Pancreas (tissue), 10 donors: Measurements from ENCODE around the gene KRTAP13-2. TPM values are rescaled to one million over a fixed set of nuclear protein-coding genes. Genes with fewer than 3 reads are reported as not detected.

Source experiments
- ATAC-seq, 4 donors: fragments of 200-7000 bp; cut with Tn5 transposase; one replicate each; pipeline versions ENCODE4 v1.8.0 to v1.9.1; 2020; ENCODE audit warnings: mild to moderate bottlenecking in 4 of 4, moderate library complexity in 4 of 4
- DNase-seq, 6 donors: peaks; one replicate each; pipeline ENCODE4 v3.0.0-alpha.2; 2020
- FAIRE-seq: peaks from 2 replicates; lab custom pipeline; 2012; peaks lifted over from hg19 to GRCh38; lab: Jason Lieb, UNC
- H3K27ac ChIP-seq, 4 donors: fragments of 200-600 bp; sonication (generic); 1 replicate in 3 of 4; 2 replicates in 1 of 4; pipeline versions ENCODE4 v1.5.0 to v1.8.0; 2020
- H3K27me3 ChIP-seq, 4 donors: fragments of 200-600 bp; one replicate each; pipeline ENCODE4 v1.8.0; 2021
- H3K36me3 ChIP-seq, 3 donors: fragments of 200-600 bp; sonication (generic) in 1 of 3; one replicate each; pipeline versions ENCODE4 v1.5.0 to v1.8.0; 2020 to 2021
- H3K4me1 ChIP-seq, 3 donors: fragments of 200-600 bp; one replicate each; pipeline ENCODE4 v1.8.0; 2021
- H3K4me3 ChIP-seq, 4 donors: fragments of 200-600 bp; sonication (generic) in 2 of 4; one replicate each; pipeline versions ENCODE4 v1.5.0 to v1.8.0; 2020 to 2021
- H3K9me3 ChIP-seq, 4 donors: fragments of 200-600 bp; one replicate each; pipeline ENCODE4 v1.8.0; 2021
- CTCF ChIP-seq, 4 donors: fragments of 200-600 bp; sonication (generic) in 3 of 4; IDR thresholded peaks; one replicate each; pipeline versions ENCODE4 v1.5.0 to v1.8.0; 2021; ENCODE audit warnings: antibody characterized with exemption in 4 of 4
- WGBS, 2 donors: extraction: QIAGEN DNeasy Blood & Tissue Kit; methylation state at CpG; one replicate each; pipeline ENCODE4 v1.1.7; 2013; 5-methylcytosine and 5-hydroxymethylcytosine counted together
- intact Hi-C, 3 donors: fragments of 100-400 bp; cut with DNase I; formaldehyde crosslinking; loops; one replicate each; pipeline versions ENCODE4 v1.11.1 to v1.14.2; 2022
- polyA plus RNA-seq, 2 donors: library from polyadenylated mRNA; stranded (reverse); fragments of 200-250 nt; gene quantifications; one replicate each; pipeline ENCODE4 v1.2.3, GENCODE V29; 2013
- total RNA-seq, 6 donors: library from RNA; stranded (reverse); fragmentation: NEBNext Ultra II Directional in 4 of 6; extraction: Animal tissue kit (Norgen Biotek cat#: 25700) in 4 of 6; gene quantifications; one replicate each; pipeline versions ENCODE4 v1.2.1 to v1.2.4, GENCODE V29; 2021 to 2023
- donor health status: healthy with polysubstance abuse.
- donor health status: DM: no; HTN: no; CAD: no; lungs with moderate emphysema.
- donor health status: DM: no; HTN: no; CAD: no.
- donor health status: control.
- donor health status: control.
- donor health status: Bipolar disorder and iron deficiency.
- donor health status: DM: yes; HTN: yes; CAD: no.
- donor health status: DM: no; HTN: no; CAD: no.
- donor health status: DM: no; HTN: no; CAD: no.
- donor health status: DM: yes; HTN: yes; CAD: no.

Gene KRTAP13-2
- total and polyA plus RNA-seq, 8 donors = not detected

- intact Hi-C loops = loop anchor here in 1 of 3 donors (10.0 kb wide), 1 partner anchor 735 kb away; no protein-coding TSS in a partner anchor
- TF ChIP-seq CTCF (IDR thresholded peaks at IDR 0.05) = no peak
- ATAC-seq (no peak), DNase-seq (no peak), FAIRE-seq (no peak)
- Histone ChIP-seq H3K36me3 (no peaks in the 10 kb centered on the region), H3K4me3 (no peak overlapping the region), H3K27ac (no peak overlapping the region), H3K4me1 (no peaks in the 10 kb centered on the region), H3K9me3 (no peaks in the 10 kb centered on the region), H3K27me3 (no peaks in the 10 kb centered on the region)
- WGBS, 2 donors = 41 to 44% methylated on average over 3 of the region's 3 CpGs
These were observed 22.5 kb downstream of the KRTAP13-2 start for GRCh38 chr21:30349572-30349971.

- no peak for TF ChIP-seq CTCF (IDR thresholded peaks at IDR 0.05)
- Histone ChIP-seq H3K9me3 (no peaks in the 10 kb centered on the region), H3K27ac (no peak within 1 kb of the TSS), H3K36me3 (no peaks in the 10 kb centered on the region), H3K4me3 (no peak within 1 kb of the TSS), H3K27me3 (no peaks in the 10 kb centered on the region), H3K4me1 (no peaks in the 10 kb centered on the region)
- ATAC-seq (no peak), DNase-seq (no peak), FAIRE-seq (no peak)
- intact Hi-C loops = loop anchor here in 1 of 3 donors (10.0 kb wide), 1 partner anchor 736 kb away; no protein-coding TSS in a partner anchor
- WGBS, 2 donors = 74 to 75% methylated on average over 4 of the region's 4 CpGs
These were observed 23.6 kb downstream of the KRTAP13-2 start, which contains the start of gene KRTAP23-1 for GRCh38 chr21:30348506-30348905. KRTAP23-1 (minus strand) TSS chr21:30348606; CDS start chr21:30348606, 0 bp downstream.

- FAIRE-seq (no peak), DNase-seq (no peak), ATAC-seq (no peak)
- Histone ChIP-seq H3K27me3 (no peaks in the 10 kb centered on the region), H3K36me3 (no peaks in the 10 kb centered on the region), H3K4me3 (no peak overlapping the region), H3K4me1 (no peaks in the 10 kb centered on the region), H3K9me3 (no peaks in the 10 kb centered on the region), H3K27ac (no peak overlapping the region)
- intact Hi-C loops = loop anchor here in 1 of 3 donors (10.0 kb wide), 1 partner anchor 740 kb away; no protein-coding TSS in a partner anchor
- WGBS, 2 donors = 53 to 67% methylated on average over 2 of the region's 2 CpGs
- TF ChIP-seq CTCF (IDR thresholded peaks at IDR 0.05) = no peak
These were observed 27.1 kb downstream of the KRTAP13-2 start for GRCh38 chr21:30345014-30345413.

- Histone ChIP-seq H3K9me3 (no peaks in the 10 kb centered on the region), H3K27me3 (no peaks in the 10 kb centered on the region), H3K4me3 (no peak overlapping the region), H3K4me1 (no peaks in the 10 kb centered on the region), H3K36me3 (no peaks in the 10 kb centered on the region), H3K27ac (no peak overlapping the region)
- WGBS, 2 donors = 78 to 79% methylated on average over 2 of the region's 2 CpGs
- ATAC-seq (peak; percentile 56 to 77 (median 68)), FAIRE-seq (peak; percentile 17), DNase-seq (peak in 3 of 6 donors; percentile 17 to 65 (median 57))
- intact Hi-C loops = loop anchor here in 1 of 3 donors (10.0 kb wide), 1 partner anchor 744 kb away; no protein-coding TSS in a partner anchor
- TF ChIP-seq CTCF (IDR thresholded peaks at IDR 0.05) = peak; percentile 62 to 89 (median 79)
These were observed 31.1 kb downstream of the KRTAP13-2 start for GRCh38 chr21:30340714-30341573.
